DOHH2 (cell line): ENCODE data around the gene TP53I13.

Source experiments
- H3F3A ChIP-seq: fragments of 200-600 bp; sonication (generic), shearing (Covaris generic); 2 replicates; pipeline ENCODE4 v1.6.0; 2016; ENCODE audit warnings: antibody characterized with exemption, mild to moderate bottlenecking; ENCODE audit not compliant: control insufficient read depth, insufficient read depth
- H3K27ac ChIP-seq: fragments of 200-600 bp; sonication (generic); 2 replicates; pipeline ENCODE4 v1.5.1; 2014; ENCODE audit warnings: low read depth, mild to moderate bottlenecking, low read length, moderate library complexity
- H3K27me3 ChIP-seq: fragments of 200-600 bp; sonication (generic); 2 replicates; pipeline ENCODE4 v1.6.1; 2014; ENCODE audit warnings: mild to moderate bottlenecking, low read length, mixed read lengths; ENCODE audit not compliant: control insufficient read depth
- H3K36me3 ChIP-seq: fragments of 200-600 bp; sonication (generic); 2 replicates; pipeline ENCODE4 v1.6.1; 2014; ENCODE audit warnings: mild to moderate bottlenecking, low read length, moderate library complexity, mixed read lengths; ENCODE audit not compliant: control insufficient read depth
- H3K4me1 ChIP-seq: fragments of 200-600 bp; sonication (generic); 2 replicates; pipeline ENCODE4 v1.6.1; 2014; ENCODE audit warnings: mild to moderate bottlenecking, low read length, mixed read lengths; ENCODE audit not compliant: control insufficient read depth
- H3K4me2 ChIP-seq: fragments of 200-600 bp; sonication (generic); 2 replicates; pipeline ENCODE4 v1.6.0; 2014; ENCODE audit warnings: mild to moderate bottlenecking, low read length, moderate library complexity
- H3K4me3 ChIP-seq: fragments of 200-600 bp; sonication (generic); 2 replicates; pipeline ENCODE4 v1.5.1; 2014; ENCODE audit warnings: mild to moderate bottlenecking, low read length, mixed read lengths
- H3K79me2 ChIP-seq: fragments of 200-600 bp; sonication (generic); 2 replicates; pipeline ENCODE4 v1.6.1; 2014; ENCODE audit warnings: mild to moderate bottlenecking, low read length, mixed read lengths; ENCODE audit not compliant: control insufficient read depth
- H3K9me2 ChIP-seq: fragments of 200-600 bp; sonication (generic); replicated peaks from 2 replicates; pipeline ENCODE4 v1.6.1; 2014; ENCODE audit warnings: mild to moderate bottlenecking, low read length, mixed read lengths; ENCODE audit not compliant: control insufficient read depth
- H3K9me3 ChIP-seq: fragments of 200-600 bp; sonication (generic); 2 replicates; pipeline ENCODE4 v1.6.1; 2014; ENCODE audit warnings: antibody characterized with exemption, low read length, mixed read lengths; ENCODE audit not compliant: control insufficient read depth, insufficient read depth
- H4K20me1 ChIP-seq: fragments of 200-600 bp; sonication (generic); 2 replicates; pipeline ENCODE4 v1.6.0; 2014; ENCODE audit warnings: low read depth, mild to moderate bottlenecking, antibody characterized with exemption, low read length, moderate library complexity; ENCODE audit not compliant: control insufficient read depth, insufficient read depth
- CTCF ChIP-seq: fragments of 200-600 bp; sonication (generic); IDR thresholded peaks from one replicate; pipeline ENCODE4 v1.5.1; 2014; ENCODE audit warnings: antibody characterized with exemption, mild to moderate bottlenecking, low read depth, low read length; ENCODE audit not compliant: poor library complexity, severe bottlenecking
- EZH2phosphoT487 ChIP-seq: fragments of 200-600 bp; sonication (generic); IDR thresholded peaks from 2 replicates; pipeline ENCODE4 v1.6.1; 2017; ENCODE audit warnings: borderline replicate concordance, mild to moderate bottlenecking, antibody characterized with exemption, low read length, moderate library complexity, mixed read lengths

The TP53I13 gene

DNA sequence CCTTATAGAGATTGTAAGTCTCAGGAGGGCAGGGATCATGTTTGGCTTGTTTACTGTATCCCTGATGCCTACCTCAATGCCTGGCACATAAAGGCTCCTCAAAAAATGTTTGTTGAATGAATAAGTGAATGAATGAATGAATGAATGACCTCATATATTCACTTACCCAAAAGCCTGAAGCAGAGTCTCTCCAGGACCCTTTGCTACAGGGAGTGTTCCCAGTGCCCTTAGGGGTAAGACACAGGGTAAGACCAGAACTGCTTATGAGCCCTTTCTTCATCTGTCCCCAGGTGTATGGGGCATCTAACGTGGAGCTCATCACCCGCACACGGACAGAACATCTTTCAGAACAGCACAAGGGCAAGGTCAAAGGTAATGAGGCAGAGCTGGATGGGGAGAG is 41.9 kb downstream of the TP53I13 start:
- Histone ChIP-seq H3K4me1 (peaks cover 19% of the 10 kb centered on the region), H3F3A (no peaks in the 10 kb centered on the region; the same call in 1 of the 2 replicates), H4K20me1 (peaks cover 8% of the 10 kb centered on the region), H3K4me3 (no peak overlapping the region), H3K36me3 (peaks cover 10% of the 10 kb centered on the region; the same call in 1 of the 2 replicates), H3K9me3 (no peaks in the 10 kb centered on the region), H3K27ac (no peak overlapping the region), H3K9me2 (no peaks in the 10 kb centered on the region), H3K79me2 (no peaks in the 10 kb centered on the region), H3K4me2 (no peak overlapping the region), H3K27me3 (no peaks in the 10 kb centered on the region)
- TF ChIP-seq EZH2phosphoT487 (no peak), CTCF (no peak)

GRCh38 chr17:29611351-29612093 is 43.0 kb downstream of the TP53I13 start:
- Histone ChIP-seq H3K4me3 (no peak overlapping the region), H3F3A (no peaks in the 10 kb centered on the region; the same call in 1 of the 2 replicates), H3K9me2 (no peaks in the 10 kb centered on the region), H3K4me2 (no peak overlapping the region), H3K27ac (no peak overlapping the region), H3K27me3 (peaks cover 10% of the 10 kb centered on the region), H3K9me3 (no peaks in the 10 kb centered on the region), H3K4me1 (peaks cover 31% of the 10 kb centered on the region), H4K20me1 (peaks cover 12% of the 10 kb centered on the region), H3K36me3 (peaks cover 10% of the 10 kb centered on the region; the same call in 1 of the 2 replicates), H3K79me2 (no peaks in the 10 kb centered on the region)
- TF ChIP-seq CTCF (no peak), EZH2phosphoT487 (no peak)

DNA sequence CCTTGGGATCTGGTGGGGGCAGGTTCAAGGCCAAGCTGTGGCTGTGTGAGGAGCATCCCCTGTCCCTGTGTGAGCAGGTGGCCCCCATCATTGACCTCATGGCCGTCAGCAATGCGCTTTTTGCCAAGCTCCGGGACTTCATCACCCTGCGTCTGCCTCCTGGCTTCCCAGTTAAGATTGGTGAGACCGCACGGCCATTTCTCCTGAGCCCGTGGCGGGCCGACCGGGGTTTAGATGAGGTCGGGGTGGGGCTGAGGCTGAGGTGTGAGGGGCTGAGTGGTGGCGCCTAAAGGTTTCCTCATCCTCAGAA is 43.5 kb downstream of the TP53I13 start:
- Histone ChIP-seq H3K9me2 (no peaks in the 10 kb centered on the region), H3K4me2 (no peak overlapping the region), H3F3A (no peaks in the 10 kb centered on the region; the same call in 1 of the 2 replicates), H3K27ac (no peak overlapping the region), H3K4me1 (peaks cover 36% of the 10 kb centered on the region), H3K79me2 (no peaks in the 10 kb centered on the region), H3K4me3 (no peak overlapping the region), H3K27me3 (peaks cover 13% of the 10 kb centered on the region), H3K36me3 (peaks cover 10% of the 10 kb centered on the region; the same call in 1 of the 2 replicates), H4K20me1 (peaks cover 17% of the 10 kb centered on the region), H3K9me3 (no peaks in the 10 kb centered on the region)
- no peak for TF ChIP-seq EZH2phosphoT487
- no peak for TF ChIP-seq CTCF
